BLaER1 treated with 17β-estradiol and CSF1 and Interleukin-3, amounts not matched to agents 10 nM and 100 nM (cell line): Measurements from ENCODE around the gene DND1.
"Not testable (repeated sequence)": the region's sequence is repeated elsewhere in the genome, so short reads cannot be mapped to it uniquely, and the experiment has no call there.

Source experiments
- H3K27ac ChIP-seq, 11 experiments: shearing (Covaris generic); formaldehyde crosslinking; 2 replicates each; pipeline ENCODE4 v1.8.1; 2022
- H3K27me3 ChIP-seq, 11 experiments: shearing (Covaris generic); formaldehyde crosslinking; 2 replicates each; pipeline ENCODE4 v1.8.1; 2022
- H3K36me3 ChIP-seq, 11 experiments: shearing (Covaris generic); formaldehyde crosslinking; 2 replicates each; pipeline ENCODE4 v1.8.1; 2022
- H3K4me1 ChIP-seq, 10 experiments: shearing (Covaris generic); formaldehyde crosslinking; 2 replicates each; pipeline ENCODE4 v1.8.1; 2022
- H3K4me2 ChIP-seq, 11 experiments: shearing (Covaris generic); formaldehyde crosslinking; 2 replicates each; pipeline ENCODE4 v1.8.1; 2022
- H3K4me3 ChIP-seq, 10 experiments: shearing (Covaris generic); formaldehyde crosslinking; 2 replicates each; pipeline ENCODE4 v1.8.1; 2022
- H3K9ac ChIP-seq, 11 experiments: shearing (Covaris generic); formaldehyde crosslinking; 2 replicates each; pipeline ENCODE4 v1.8.1; 2022
- H3K9me3 ChIP-seq, 11 experiments: shearing (Covaris generic); formaldehyde crosslinking; replicated peaks in 1 of 11; 2 replicates each; pipeline ENCODE4 v1.8.1; 2022
- H4K20me1 ChIP-seq, 11 experiments: shearing (Covaris generic); formaldehyde crosslinking; 2 replicates each; pipeline ENCODE4 v1.8.1; 2022
- Cebpa-rat ChIP-seq, 11 experiments: shearing (Covaris generic); IDR thresholded peaks; 2 replicates each; pipeline ENCODE4 v1.8.1; 2022

The DND1 gene

GRCh38 chr5:140677947-140678346 lies 4.6 kb upstream of the DND1 start:
- no peak overlapping the region for H3K27ac ChIP-seq
- H3K4me1 ChIP-seq: no peaks in the 10 kb centered on the region
- H3K27me3 ChIP-seq: no peaks in the 10 kb centered on the region
- H3K9ac ChIP-seq: no peak overlapping the region
- peaks cover 97 to 100% (median 99%) of the 10 kb centered on the region in 11 experiments for H3K36me3 ChIP-seq
- TF ChIP-seq Cebpa-rat (IDR thresholded peaks at IDR 0.05): no peak
- peaks cover 0 to 46% (median 28%) of the 10 kb centered on the region in 11 experiments; a peak in 16 of 22 replicates for H4K20me1 ChIP-seq
- no peak overlapping the region for H3K4me3 ChIP-seq
- H3K9me3 ChIP-seq: no peaks in the 10 kb centered on the region
- H3K4me2 ChIP-seq: no peak overlapping the region

DNA sequence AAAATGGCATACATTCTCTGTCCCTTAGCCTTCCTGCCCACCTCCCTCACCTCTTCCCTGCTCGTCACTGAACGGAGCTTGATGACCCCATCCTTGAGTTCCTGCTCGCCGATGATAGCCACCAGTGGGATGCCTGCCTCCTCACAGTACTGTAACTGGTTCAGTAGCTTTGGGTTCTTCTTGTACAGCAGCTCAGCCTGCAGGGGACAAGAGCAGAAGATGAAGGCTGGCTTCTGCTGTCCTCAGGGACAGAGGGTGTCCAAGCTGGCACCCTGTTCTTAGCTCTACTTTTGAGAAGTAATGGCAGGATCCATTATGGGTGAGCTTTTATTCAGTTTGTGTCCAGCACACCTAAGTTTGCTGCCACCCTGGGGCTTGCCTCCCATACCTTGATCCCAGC lies 1.3 kb upstream of the DND1 start:
- Histone ChIP-seq H3K27ac (no peak overlapping the region), H3K9ac (no peak overlapping the region), H3K4me1 (no peaks in the 10 kb centered on the region), H4K20me1 (peaks cover 4 to 75% (median 37%) of the 10 kb centered on the region in 11 experiments; a peak in 17 of 22 replicates), H3K27me3 (no peaks in the 10 kb centered on the region), H3K9me3 (no peaks in the 10 kb centered on the region), H3K4me2 (no peak overlapping the region), H3K36me3 (peaks cover 96 to 100% (median 99%) of the 10 kb centered on the region in 11 experiments), H3K4me3 (no peak overlapping the region)
- no peak for TF ChIP-seq Cebpa-rat (IDR thresholded peaks at IDR 0.05)

- no peak overlapping the region for H3K4me3 ChIP-seq
- no peaks in the 10 kb centered on the region for H3K27me3 ChIP-seq
- H3K27ac ChIP-seq: no peak overlapping the region
- H3K4me2 ChIP-seq: no peak overlapping the region
- no peak for TF ChIP-seq Cebpa-rat (IDR thresholded peaks at IDR 0.05)
- H3K9ac ChIP-seq: no peak overlapping the region
- H3K4me1 ChIP-seq: no peaks in the 10 kb centered on the region
- H3K36me3 ChIP-seq: peaks cover 96 to 100% (median 99%) of the 10 kb centered on the region in 11 experiments
- no peaks in the 10 kb centered on the region for H3K9me3 ChIP-seq
- peaks cover 4 to 77% (median 41%) of the 10 kb centered on the region in 11 experiments; a peak in 17 of 22 replicates for H4K20me1 ChIP-seq
Measured at GRCh38 chr5:140674211-140674610, 835 bp upstream of the DND1 start.

DNA sequence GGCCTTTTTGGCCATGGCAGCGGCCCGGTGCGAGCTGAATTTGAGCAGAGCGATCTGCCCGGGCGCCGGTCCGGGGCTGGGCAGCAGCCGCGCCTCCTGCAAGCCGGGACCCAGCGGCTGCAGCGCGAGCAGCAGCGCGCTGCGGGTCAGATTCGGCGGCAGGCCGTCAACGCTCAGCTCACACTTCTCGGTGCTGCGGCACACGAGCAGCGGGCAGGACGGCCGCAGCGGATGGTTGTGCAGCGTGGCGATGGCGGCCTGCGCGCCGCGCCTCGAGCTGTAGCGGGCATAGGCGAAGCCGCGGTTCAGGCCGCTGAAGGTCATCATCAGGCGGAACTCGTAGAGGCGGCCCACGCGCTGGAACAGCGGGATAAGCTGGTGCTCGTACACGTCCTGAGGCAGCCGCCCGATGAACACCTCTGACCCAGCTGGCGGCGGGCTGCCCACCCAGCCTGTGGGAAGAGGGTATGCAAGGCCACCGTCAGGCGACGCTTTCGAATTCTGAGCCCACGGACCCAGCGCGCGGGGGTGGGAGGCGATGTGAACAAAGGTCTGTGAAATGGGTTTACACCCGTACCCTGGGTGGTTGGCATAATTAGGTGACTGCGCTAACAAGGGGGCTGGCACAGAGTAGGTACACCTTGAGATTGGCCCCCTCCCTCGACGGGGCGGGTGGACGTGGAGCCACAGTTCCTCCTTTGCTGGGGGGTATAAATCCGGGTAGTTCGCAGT lies 755 bp downstream of the DND1 start:
- TF ChIP-seq Cebpa-rat (IDR thresholded peaks at IDR 0.05): no peak
- Histone ChIP-seq H3K4me1 (peaks cover 0 to 12% (median 0%) of the 10 kb centered on the region in 10 experiments; a peak in 5 of 20 replicates), H3K9me3 (no peaks in the 10 kb centered on the region), H3K9ac (no peak overlapping the region), H3K36me3 (peaks cover 97 to 100% (median 99%) of the 10 kb centered on the region in 11 experiments), H3K27me3 (no peaks in the 10 kb centered on the region), H3K27ac (no peak overlapping the region), H3K4me2 (no peak overlapping the region), H4K20me1 (peaks cover 4 to 93% (median 57%) of the 10 kb centered on the region in 11 experiments; a peak in 18 of 22 replicates), H3K4me3 (no peak overlapping the region)

DNA sequence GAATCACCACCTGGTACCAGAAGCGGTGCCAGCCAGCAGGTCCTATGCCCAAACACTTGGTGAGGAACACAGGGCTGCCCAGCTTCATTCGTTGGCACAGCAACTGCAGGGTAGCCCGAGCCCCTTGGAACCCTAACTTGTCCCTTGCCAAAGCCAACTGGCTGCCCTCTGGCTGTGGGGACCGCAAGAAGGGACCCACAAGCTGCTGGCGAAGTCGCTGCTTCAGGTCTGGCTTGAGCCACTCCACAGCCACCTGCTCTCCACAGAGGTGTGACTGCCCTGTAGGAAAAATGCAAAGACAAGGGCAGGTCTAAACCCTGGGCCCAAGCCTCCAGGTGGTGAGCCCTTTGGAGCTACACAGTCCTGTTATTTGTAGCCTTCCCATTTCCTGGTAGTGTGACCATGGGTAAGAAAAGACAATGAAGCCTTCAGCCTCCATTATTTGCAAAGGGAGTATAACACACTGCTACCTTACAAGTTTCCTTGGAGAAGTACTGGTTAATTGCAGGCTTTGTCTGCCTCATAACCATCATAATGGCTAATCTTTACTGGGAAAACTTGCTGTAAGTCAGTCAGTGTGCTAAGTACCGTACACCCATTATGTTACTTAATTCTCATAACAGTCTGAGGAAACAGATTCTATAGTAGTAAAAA lies 1.8 kb downstream of the DND1 start:
- Histone ChIP-seq H3K9me3 (no peaks in the 10 kb centered on the region), H3K4me1 (peaks cover 0 to 22% (median 9%) of the 10 kb centered on the region in 10 experiments; a peak in 17 of 20 replicates), H3K27me3 (no peaks in the 10 kb centered on the region), H3K9ac (no peak overlapping the region), H3K36me3 (peaks cover 95 to 100% (median 99%) of the 10 kb centered on the region in 11 experiments), H4K20me1 (peaks cover 8 to 97% (median 63%) of the 10 kb centered on the region in 11 experiments; a peak in 19 of 22 replicates), H3K4me2 (no peak overlapping the region), H3K4me3 (no peak overlapping the region), H3K27ac (no peak overlapping the region)
- TF ChIP-seq Cebpa-rat (IDR thresholded peaks at IDR 0.05): no peak

DNA sequence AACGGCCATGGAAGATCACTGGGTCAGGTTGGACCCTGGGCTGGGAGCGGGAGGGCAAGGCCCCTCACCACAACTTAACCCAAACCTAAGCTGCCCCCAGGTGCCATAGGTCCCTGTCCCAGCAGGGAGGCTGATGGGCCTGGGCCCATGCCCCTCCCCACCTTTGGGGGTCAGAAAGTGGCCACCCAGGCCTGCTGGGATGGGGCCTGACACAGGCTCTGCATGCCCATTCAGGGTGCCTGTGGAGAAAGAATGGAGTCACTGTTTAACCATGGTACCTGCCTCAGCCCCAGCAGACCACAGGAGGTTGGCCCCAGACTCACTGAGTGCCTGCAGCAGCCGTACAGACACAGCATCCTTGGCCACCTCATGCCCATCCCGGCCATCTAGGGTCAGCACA lies 2.3 kb downstream of the DND1 start:
- H3K4me3 ChIP-seq, H3K9ac ChIP-seq, H3K27me3 ChIP-seq, H3K27ac ChIP-seq, H3K9me3 ChIP-seq, H3K4me2 ChIP-seq: not testable (repeated sequence)
- Histone ChIP-seq H3K4me1 (peaks cover 5 to 28% (median 14%) of the 10 kb centered on the region in 10 experiments), H3K36me3 (peaks cover 89 to 100% (median 96%) of the 10 kb centered on the region in 11 experiments), H4K20me1 (peaks cover 8 to 97% (median 69%) of the 10 kb centered on the region in 11 experiments; a peak in 19 of 22 replicates)

GRCh38 chr5:140664359-140665119 lies 8.8 kb downstream of the DND1 start, which contains the start of gene WDR55:
WDR55 (plus strand) TSS chr5:140664904; CDS start chr5:140664913, 9 bp downstream.
- no peaks in the 10 kb centered on the region for H3K9me3 ChIP-seq
- peak within 1 kb of the TSS; percentile 77 to 92 (median 85) for H3K9ac ChIP-seq
- H4K20me1 ChIP-seq: peaks cover 4 to 46% (median 37%) of the 10 kb centered on the region in 11 experiments; a peak in 18 of 22 replicates
- H3K27ac ChIP-seq: peak within 1 kb of the TSS; percentile 71 to 90 (median 85)
- no peaks in the 10 kb centered on the region for H3K27me3 ChIP-seq
- TF ChIP-seq Cebpa-rat (IDR thresholded peaks at IDR 0.05): no peak
- peak within 1 kb of the TSS; percentile 80 to 99 (median 94) for H3K4me3 ChIP-seq
- peaks cover 22 to 58% (median 32%) of the 10 kb centered on the region in 10 experiments for H3K4me1 ChIP-seq
- peak within 1 kb of the TSS; percentile 81 to 99 (median 87) for H3K4me2 ChIP-seq
- H3K36me3 ChIP-seq: peaks cover 65 to 77% (median 73%) of the 10 kb centered on the region in 11 experiments

DNA sequence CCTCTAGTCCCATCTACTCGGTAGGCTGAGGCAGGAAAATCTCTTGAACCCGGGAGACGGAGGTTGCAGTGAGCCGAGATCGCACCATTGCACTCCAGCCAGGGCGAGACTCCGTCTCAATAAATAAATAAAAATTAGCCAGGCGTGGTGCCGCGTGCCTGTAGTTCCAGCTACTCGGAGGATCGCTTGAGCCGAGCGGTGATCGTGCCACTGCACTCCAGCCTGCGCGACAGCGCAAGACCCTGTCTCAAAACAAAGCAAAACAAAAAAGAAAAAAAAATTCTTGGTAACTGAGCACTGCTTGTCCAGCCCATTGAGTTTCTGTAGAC lies 9.4 kb downstream of the DND1 start:
- peaks cover 65 to 77% (median 73%) of the 10 kb centered on the region in 11 experiments for H3K36me3 ChIP-seq
- H3K4me3 ChIP-seq: peak overlapping the region; percentile 80 to 99 (median 94)
- no peaks in the 10 kb centered on the region for H3K27me3 ChIP-seq
- H3K27ac ChIP-seq: peak overlapping the region; percentile 71 to 90 (median 85)
- H3K4me2 ChIP-seq: peak overlapping the region; percentile 81 to 99 (median 87)
- H3K9ac ChIP-seq: peak overlapping the region; percentile 77 to 92 (median 85)
- no peaks in the 10 kb centered on the region for H3K9me3 ChIP-seq
- TF ChIP-seq Cebpa-rat (IDR thresholded peaks at IDR 0.05): no peak
- H4K20me1 ChIP-seq: peaks cover 4 to 40% (median 31%) of the 10 kb centered on the region in 11 experiments; a peak in 18 of 22 replicates
- peaks cover 22 to 58% (median 32%) of the 10 kb centered on the region in 10 experiments for H3K4me1 ChIP-seq

DNA sequence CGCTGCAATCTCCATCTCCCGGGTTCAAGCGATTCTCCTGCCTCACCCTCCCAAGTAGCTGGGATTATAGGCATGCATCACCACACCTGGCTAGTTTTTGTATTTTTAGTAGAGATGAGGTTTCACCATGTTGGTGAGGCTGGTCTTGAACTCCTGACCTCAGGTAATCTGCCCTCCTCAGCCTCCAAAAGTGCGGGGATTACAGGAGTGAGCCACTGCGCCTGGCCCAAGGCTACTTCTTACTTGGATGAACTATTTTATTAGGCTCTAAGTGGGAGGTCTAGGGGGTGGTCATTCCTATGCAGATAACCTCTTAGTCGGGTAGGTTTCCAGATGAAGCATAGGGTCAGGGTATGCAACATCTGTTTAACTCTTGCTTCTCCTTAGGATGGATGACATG lies 13.0 kb downstream of the DND1 start:
- H3K4me1 ChIP-seq: peaks cover 9 to 24% (median 12%) of the 10 kb centered on the region in 10 experiments
- not testable (repeated sequence) for H3K4me2 ChIP-seq, H3K27ac ChIP-seq, H3K27me3 ChIP-seq, H3K9me3 ChIP-seq, H4K20me1 ChIP-seq, H3K4me3 ChIP-seq, H3K9ac ChIP-seq
- H3K36me3 ChIP-seq: peaks cover 80 to 84% (median 82%) of the 10 kb centered on the region in 11 experiments
